ENCODE data around the gene GNB4. TPM values are rescaled to one million over a fixed set of nuclear protein-coding genes. Genes with fewer than 3 reads are reported as not detected.
A peak's percentile ranks its signal among the peaks of the same experiment; 100 is the strongest.

The GNB4 gene
- polyA plus RNA-seq, 1 of the 3 experiments (the other 2 are of a cell fraction) = 8.7 TPM

- Histone ChIP-seq H3K4me1 (ENCODE audit: control insufficient read depth in 1 of 2, insufficient read depth in 2 of 2, low read depth in 1 of 2, low read length in 1 of 2) (peaks cover 0 to 6% of the 10 kb centered on the region in 2 experiments; a peak in 2 of 4 replicates), H3K4me2 (peak overlapping the region; percentile 74), H3K36me3 (replicated peaks in 1 of 2; ENCODE audit: control insufficient read depth in 1 of 2, insufficient read depth in 2 of 2, low read length in 1 of 2) (peaks cover 19 to 24% of the 10 kb centered on the region in 2 experiments), H3K9ac (peak overlapping the region; percentile 71), H3K9me3 (no peaks in the 10 kb centered on the region), H3K9me2 (no peaks in the 10 kb centered on the region), H3K79me2 (ENCODE audit: insufficient read depth) (peaks cover 47% of the 10 kb centered on the region), H2AFZ (ENCODE audit: low read depth) (peak overlapping the region; percentile 64; the same call in 1 of the 2 replicates), H3K27me3 (ENCODE audit: insufficient read depth) (no peaks in the 10 kb centered on the region), H3K27ac (ENCODE audit: low read depth in 2 of 2, low read length in 1 of 2) (peak overlapping the region in 1 of 2 experiments; percentile 72; a peak in 2 of 4 replicates), H3K4me3 (ENCODE audit: low read depth in 2 of 2, low read length in 1 of 2) (peak overlapping the region; percentile 81 to 89), H3F3A (replicated peaks; ENCODE audit: insufficient read depth) (peaks cover 3% of the 10 kb centered on the region), H4K20me1 (ENCODE audit: insufficient read depth) (no peaks in the 10 kb centered on the region)
- 23% methylated on average over 5 of the region's 5 CpGs for WGBS (ENCODE audit: low lambda C conversion rate)
- DNase-seq = no peak
- POLR2A ChIA-PET = no interaction called here
- CTCF ChIA-PET = no interaction called here
- no peak for TF ChIP-seq CTCF (IDR thresholded peaks at IDR 0.05)
- TF ChIP-seq POLR2AphosphoS5 (IDR thresholded peaks at IDR 0.05; ENCODE audit: low read depth, low read length) = no peak
- TF ChIP-seq SMC3 (IDR thresholded peaks at IDR 0.05; ENCODE audit: low read depth, low read length) = no peak
- TF ChIP-seq IRF3 (IDR thresholded peaks at IDR 0.05; ENCODE audit: low read depth, low read length) = no peak
- TF ChIP-seq YY1 (IDR thresholded peaks at IDR 0.05; ENCODE audit: low read depth) = no peak
- TF ChIP-seq FOXM1 (IDR thresholded peaks at IDR 0.05; ENCODE audit: low read depth) = no peak
Observed at GRCh38 chr3:179348325-179349013, 102.8 kb downstream of the GNB4 start.

- peaks cover 0 to 6% of the 10 kb centered on the region in 2 experiments; a peak in 2 of 4 replicates for H3K4me1 ChIP-seq (ENCODE audit: control insufficient read depth in 1 of 2, insufficient read depth in 2 of 2, low read depth in 1 of 2, low read length in 1 of 2)
Observed at GRCh38 chr3:179347345-179348194, 103.7 kb downstream of the GNB4 start, which contains the start of gene MFN1. Gene MFN1, plus strand, starts transcription at chr3:179347709. Its CDS starts 1,143 bp downstream, at chr3:179348852.

More at GRCh38 chr3:179347345-179348194, 103.7 kb downstream of the GNB4 start, which contains the start of gene MFN1:
- WGBS (ENCODE audit: low lambda C conversion rate) = under 1% methylated on average over 25 of the region's 63 CpGs
- peak within 1 kb of the TSS; percentile 71 for H3K9ac ChIP-seq
- peak within 1 kb of the TSS; percentile 81 to 89 for H3K4me3 ChIP-seq (ENCODE audit: low read depth in 2 of 2, low read length in 1 of 2)
- peaks cover 47% of the 10 kb centered on the region for H3K79me2 ChIP-seq (ENCODE audit: insufficient read depth)
- no peaks in the 10 kb centered on the region for H4K20me1 ChIP-seq (ENCODE audit: insufficient read depth)
- peaks cover 18 to 22% of the 10 kb centered on the region in 2 experiments for H3K36me3 ChIP-seq (replicated peaks in 1 of 2; ENCODE audit: control insufficient read depth in 1 of 2, insufficient read depth in 2 of 2, low read length in 1 of 2)
- H3K27me3 ChIP-seq (ENCODE audit: insufficient read depth) = no peaks in the 10 kb centered on the region
- TF ChIP-seq FOXM1 (IDR thresholded peaks at IDR 0.05; ENCODE audit: low read depth) (no peak), POLR2AphosphoS5 (IDR thresholded peaks at IDR 0.05; ENCODE audit: low read depth, low read length) (peak; percentile 86), TAF1 (IDR thresholded peaks at IDR 0.05; ENCODE audit: borderline replicate concordance, low read depth, low read length) (peak; percentile 73), RFX5 (IDR thresholded peaks at IDR 0.05; ENCODE audit: low read length) (peak; percentile 54), SIN3A (IDR thresholded peaks at IDR 0.05; ENCODE audit: borderline replicate concordance, low read depth, low read length) (peak; percentile 71), FOSL2 (IDR thresholded peaks at IDR 0.05; ENCODE audit: borderline replicate concordance, low read depth) (no peak), SMC3 (IDR thresholded peaks at IDR 0.05; ENCODE audit: low read depth, low read length) (no peak), GABPA (IDR thresholded peaks at IDR 0.05; ENCODE audit: low read depth) (peak; percentile 89), TCF12 (IDR thresholded peaks at IDR 0.05) (peak; percentile 2; the same call in 1 of the 2 replicates), PBX3 (IDR thresholded peaks at IDR 0.05) (0 out of 2 replicates have a peak, but pooled peaks have one; percentile 15), MXI1 (IDR thresholded peaks at IDR 0.05; ENCODE audit: low read depth, low read length) (peak; percentile 69), NFIC (IDR thresholded peaks at IDR 0.05; ENCODE audit: borderline replicate concordance) (no peak; the same call in 1 of the 2 replicates), RCOR1 (IDR thresholded peaks at IDR 0.05; ENCODE audit: low read length) (peak; percentile 36; the same call in 1 of the 2 replicates), MEF2A (IDR thresholded peaks at IDR 0.05; ENCODE audit: borderline replicate concordance, low read depth) (no peak), ELF1 (IDR thresholded peaks at IDR 0.05) (peak; percentile 80), YY1 (IDR thresholded peaks at IDR 0.05; ENCODE audit: low read depth) (peak; percentile 97), FOXJ3 (CRISPR knock-in tag; IDR thresholded peaks at IDR 0.05) (0 out of 2 replicates have a peak, but pooled peaks have one; percentile 16), CHD2 (IDR thresholded peaks at IDR 0.05; ENCODE audit: low read length, partially characterized antibody) (peak; percentile 78), EZH2phosphoT487 (IDR thresholded peaks at IDR 0.05; ENCODE audit: borderline replicate concordance, low read depth) (no peak)
- H3K9me2 ChIP-seq = no peaks in the 10 kb centered on the region
- ChIA-PET CTCF (interaction anchor here (1.0 kb wide), 1 partner anchor 20 kb away, joined by 5 read pairs; no protein-coding TSS in a partner anchor), POLR2A (interaction anchor here (1.4 kb wide), 1 partner anchor 24 kb away, joined by 3 read pairs; the partner anchor contains the start of gene ZNF639)
- H3K27ac ChIP-seq (ENCODE audit: low read depth in 2 of 2, low read length in 1 of 2) = peak within 1 kb of the TSS; percentile 72 to 87
- peak within 1 kb of the TSS; percentile 74 for H3K4me2 ChIP-seq
- DNase-seq = peak; percentile 91
- peaks cover 6% of the 10 kb centered on the region for H3F3A ChIP-seq (replicated peaks; ENCODE audit: insufficient read depth)
- no peaks in the 10 kb centered on the region for H3K9me3 ChIP-seq
- H2AFZ ChIP-seq (ENCODE audit: low read depth) = peak within 1 kb of the TSS; percentile 99
